H1 (cell line): ENCODE data around the gene MFGE8. TPM values are rescaled to one million over a fixed set of nuclear protein-coding genes. Genes with fewer than 3 reads are reported as not detected.

Experiments used
- CTCF ChIA-PET: fragments of 300-600 bp; sonication (Branson Sonifier 250); formaldehyde crosslinking; loops from one replicate; lab custom pipeline; 2021; ENCODE audit not compliant: partially characterized antibody; lab: Charles Lee
- POLR2A ChIA-PET: fragments of 300-600 bp; sonication (Branson Sonifier 250); formaldehyde crosslinking; loops from one replicate; lab custom pipeline; 2021; ENCODE audit warnings: inconsistent platforms; ENCODE audit not compliant: partially characterized antibody; lab: Charles Lee
- DNase-seq, 2 experiments: peaks; one replicate each; pipeline versions ENCODE4 v3.0.0 to v3.0.0-alpha.2; 2010 to 2022; ENCODE audit warnings: low spot score in 2 of 2, low read depth in 1 of 2, mixed read lengths in 1 of 2
- FAIRE-seq: peaks from 2 replicates; lab custom pipeline; 2011; peaks lifted over from hg19 to GRCh38; lab: Jason Lieb, UNC
- H2AFZ ChIP-seq: 2 replicates; pipeline ENCODE4 v1.8.1; 2012; ENCODE audit warnings: low read length, inconsistent platforms
- H2AK5ac ChIP-seq: 2 replicates; pipeline ENCODE4 v1.6.1; 2013; ENCODE audit warnings: low read depth, low read length
- H2BK120ac ChIP-seq: replicated peaks from 2 replicates; pipeline ENCODE3; 2013; ENCODE audit warnings: low read depth, low read length, inconsistent platforms
- H2BK12ac ChIP-seq: 2 replicates; pipeline ENCODE4 v1.6.1; 2013; ENCODE audit warnings: low read depth, low read length
- H2BK15ac ChIP-seq: 2 replicates; pipeline ENCODE4 v1.6.1; 2013; ENCODE audit warnings: low read length
- H2BK20ac ChIP-seq: 2 replicates; pipeline ENCODE4 v1.6.1; 2013; ENCODE audit warnings: low read length
- H2BK5ac ChIP-seq: 2 replicates; pipeline ENCODE4 v1.6.1; 2013; ENCODE audit warnings: low read depth, low read length
- H3K14ac ChIP-seq: 2 replicates; pipeline ENCODE4 v1.6.1; 2013; ENCODE audit warnings: inconsistent platforms; ENCODE audit not compliant: insufficient read length
- H3K18ac ChIP-seq: 2 replicates; pipeline ENCODE4 v1.6.1; 2013; ENCODE audit warnings: low read length; ENCODE audit errors: extremely low read depth
- H3K23ac ChIP-seq: 2 replicates; pipeline ENCODE4 v1.6.1; 2013; ENCODE audit warnings: inconsistent platforms; ENCODE audit not compliant: insufficient read length
- H3K23me2 ChIP-seq: 2 replicates; pipeline ENCODE4 v1.6.1; 2013; ENCODE audit warnings: low read depth, low read length
- H3K27ac ChIP-seq: 2 replicates; pipeline ENCODE4 v1.6.1; 2011; ENCODE audit warnings: low read depth, low read length, inconsistent platforms
- H3K27me3 ChIP-seq, 4 experiments: replicated peaks in 1 of 4; 1 replicate in 1 of 4; 2 replicates in 3 of 4; pipeline versions ENCODE4 v1.6.1 to v1.8.1; 2011 to 2013; ENCODE audit warnings: low read length in 3 of 4, mild to moderate bottlenecking in 3 of 4, inconsistent platforms in 2 of 4, mixed read lengths in 2 of 4, moderate library complexity in 1 of 4; ENCODE audit not compliant: control insufficient read depth in 3 of 4, insufficient read depth in 3 of 4; ENCODE audit errors: extremely low read depth in 1 of 4
- H3K36me3 ChIP-seq, 4 experiments: 2 replicates each; pipeline versions ENCODE4 v1.6.1 to v1.8.1; 2011 to 2013; ENCODE audit warnings: mild to moderate bottlenecking in 4 of 4, low read length in 3 of 4, moderate library complexity in 2 of 4, control low read depth in 1 of 4, inconsistent platforms in 1 of 4; ENCODE audit not compliant: insufficient read depth in 4 of 4, control insufficient read depth in 2 of 4
- H3K4ac ChIP-seq: replicated peaks from 2 replicates; pipeline ENCODE3; 2013; ENCODE audit warnings: low read length, low read depth, mixed read lengths, inconsistent platforms; ENCODE audit not compliant: insufficient read length
- H3K4me1 ChIP-seq, 4 experiments: replicated peaks in 1 of 4; 1 replicate in 1 of 4; 2 replicates in 3 of 4; pipeline versions ENCODE4 v1.6.1 to v1.8.1; 2011 to 2013; ENCODE audit warnings: low read length in 3 of 4, inconsistent platforms in 2 of 4, mixed read lengths in 1 of 4; ENCODE audit not compliant: insufficient read depth in 4 of 4, control insufficient read depth in 3 of 4
- H3K4me2 ChIP-seq, 2 experiments: 2 replicates each; pipeline versions ENCODE4 v1.6.1 to v1.8.1; 2011 to 2013; ENCODE audit warnings: low read depth in 2 of 2, low read length in 2 of 2, control low read depth in 1 of 2, inconsistent platforms in 1 of 2, mild to moderate bottlenecking in 1 of 2; ENCODE audit not compliant: insufficient read depth in 1 of 2
- H3K4me3 ChIP-seq, 4 experiments: fragments of 200-600, 300-600 bp in 1 of 4; sonication (generic), shearing (Covaris generic), sonication (Bioruptor Twin) in 1 of 4; 2 replicates each; pipeline versions ENCODE4 v1.5.1 to v1.8.1; 2011 to 2016; ENCODE audit warnings: low read length in 4 of 4, low read depth in 3 of 4, control low read depth in 2 of 4, inconsistent platforms in 2 of 4, mild to moderate bottlenecking in 2 of 4, mixed read lengths in 1 of 4, moderate library complexity in 1 of 4; ENCODE audit not compliant: insufficient read depth in 2 of 4; ENCODE audit errors: extremely low read depth in 1 of 4
- H3K56ac ChIP-seq: replicated peaks from 2 replicates; pipeline ENCODE3; 2013; ENCODE audit warnings: low read depth, mild to moderate bottlenecking, mixed read lengths, low read length, inconsistent platforms; ENCODE audit not compliant: insufficient read length
- H3K79me1 ChIP-seq: 2 replicates; pipeline ENCODE4 v1.6.1; 2013; ENCODE audit warnings: low read depth, low read length, control low read depth
- H3K79me2 ChIP-seq, 2 experiments: 2 replicates each; pipeline versions ENCODE4 v1.6.1 to v1.8.1; 2012 to 2013; ENCODE audit warnings: low read length in 2 of 2, mild to moderate bottlenecking in 2 of 2, inconsistent platforms in 1 of 2; ENCODE audit not compliant: insufficient read depth in 2 of 2, control insufficient read depth in 1 of 2
- H3K9ac ChIP-seq, 4 experiments: replicated peaks in 1 of 4; 1 replicate in 1 of 4; 2 replicates in 3 of 4; pipeline versions ENCODE4 v1.6.1 to v1.8.1; 2011 to 2013; ENCODE audit warnings: low read depth in 3 of 4, low read length in 3 of 4, control low read depth in 2 of 4, mild to moderate bottlenecking in 2 of 4, moderate library complexity in 2 of 4, inconsistent platforms in 1 of 4; ENCODE audit errors: extremely low read depth in 1 of 4
- H3K9me3 ChIP-seq, 2 experiments: 2 replicates each; pipeline versions ENCODE4 v1.6.1 to v1.8.1; 2012 to 2013; ENCODE audit warnings: mild to moderate bottlenecking in 2 of 2, moderate library complexity in 2 of 2, control low read depth in 1 of 2, inconsistent platforms in 1 of 2, low read depth in 1 of 2, low read length in 1 of 2, mixed read lengths in 1 of 2; ENCODE audit not compliant: insufficient read depth in 2 of 2
- H4K20me1 ChIP-seq, 2 experiments: replicated peaks in 1 of 2; 2 replicates each; pipeline versions ENCODE3 to v1.8.1; 2011 to 2013; ENCODE audit warnings: inconsistent platforms in 2 of 2, low read length in 2 of 2, mild to moderate bottlenecking in 1 of 2; ENCODE audit not compliant: insufficient read depth in 2 of 2, control insufficient read depth in 1 of 2
- H4K5ac ChIP-seq: 2 replicates; pipeline ENCODE4 v1.6.1; 2013; ENCODE audit warnings: low read length, low read depth, mixed read lengths, inconsistent platforms; ENCODE audit not compliant: insufficient read length
- H4K8ac ChIP-seq: 2 replicates; pipeline ENCODE4 v1.8.0; 2013; ENCODE audit warnings: mild to moderate bottlenecking, moderate library complexity, low read length, inconsistent platforms; ENCODE audit not compliant: insufficient read depth; ENCODE audit errors: extremely low read depth
- H4K91ac ChIP-seq: replicated peaks from 2 replicates; pipeline ENCODE3; 2013; ENCODE audit warnings: low read length, mixed read lengths, inconsistent platforms; ENCODE audit not compliant: insufficient read length
- BCL11A ChIP-seq, 2 experiments: IDR thresholded peaks; one replicate each; pipeline ENCODE4 v1.6.1; 2011; ENCODE audit warnings: low read depth in 2 of 2, low read length in 2 of 2, mild to moderate bottlenecking in 2 of 2
- BRCA1 ChIP-seq: IDR thresholded peaks from 2 replicates; pipeline ENCODE4 v1.6.1; 2012; ENCODE audit warnings: low read depth, low read length, improper control_type of control experiment
- CBX5 ChIP-seq: fragments of 300-800, 300-1000 bp; sonication (generic); IDR thresholded peaks from 2 replicates; pipeline ENCODE4 v1.7.1; 2016; ENCODE audit warnings: antibody characterized with exemption, low read length, low read depth
- CHD1 ChIP-seq: IDR thresholded peaks from 2 replicates; pipeline ENCODE4 v1.6.1; 2012; ENCODE audit warnings: low read depth, low read length, improper control_type of control experiment
- CREB1 ChIP-seq: IDR thresholded peaks from 2 replicates; pipeline ENCODE4 v1.6.1; 2012; ENCODE audit warnings: inconsistent platforms
- FOSL1 ChIP-seq: IDR thresholded peaks from 2 replicates; pipeline ENCODE4 v1.6.1; 2011; ENCODE audit warnings: mild to moderate bottlenecking, low read depth, low read length, moderate library complexity; ENCODE audit not compliant: insufficient read depth
- KDM1A ChIP-seq: fragments of 200-600, 300-600 bp; sonication (generic); IDR thresholded peaks from 2 replicates; pipeline ENCODE4 v1.7.1; 2016; ENCODE audit warnings: mild to moderate bottlenecking, low read length, borderline replicate concordance
- NANOG ChIP-seq: IDR thresholded peaks from 2 replicates; pipeline ENCODE4 v1.6.1; 2011; ENCODE audit warnings: low read length, low read depth, mild to moderate bottlenecking, inconsistent platforms; ENCODE audit not compliant: insufficient read depth, poor library complexity, severe bottlenecking
- SIX5 ChIP-seq: IDR thresholded peaks from 2 replicates; pipeline ENCODE4 v1.6.1; 2011; ENCODE audit warnings: mild to moderate bottlenecking, low read depth, low read length
- SRF ChIP-seq: IDR thresholded peaks from 2 replicates; pipeline ENCODE4 v1.6.1; 2011; ENCODE audit warnings: mild to moderate bottlenecking, low read depth, low read length, moderate library complexity
- TBP ChIP-seq: IDR thresholded peaks from 2 replicates; pipeline ENCODE4 v1.6.1; 2011; ENCODE audit warnings: low read depth, low read length, improper control_type of control experiment
- ZNF274 ChIP-seq: IDR thresholded peaks from 2 replicates; pipeline ENCODE4 v1.7.0; 2012; ENCODE audit warnings: low read length, borderline replicate concordance; ENCODE audit errors: extremely low read depth
- WGBS, 2 experiments: shearing (Covaris generic) in 1 of 2; methylation state at CpG; one replicate each; pipeline versions ENCODE4 v1.1.6 to v1.1.7; 2013 to 2015; ENCODE audit warnings: low lambda C conversion rate in 2 of 2, mixed read lengths in 2 of 2, inconsistent platforms in 1 of 2, low coverage in 1 of 2, missing lambda C conversion rate in 1 of 2; ENCODE audit not compliant: insufficient replicate concordance in 2 of 2, insufficient coverage in 1 of 2, insufficient read length in 1 of 2; ENCODE audit errors: extremely low coverage in 1 of 2, missing lambda C conversion rate in 1 of 2; 5-methylcytosine and 5-hydroxymethylcytosine counted together
- polyA plus RNA-seq, 7 experiments: library from polyadenylated mRNA; depleted of rRNA in 3 of 7; stranded (reverse) in 5 of 7; unstranded in 2 of 7; fragments of >200 nt in 5 of 7; fragments of 200-250 nt in 2 of 7; gene quantifications; 1 replicate in 5 of 7; 2 replicates in 1 of 7; 4 replicates in 1 of 7; pipeline versions ENCODE4 v1.2.1 to v1.2.3, GENCODE V29; 2011 to 2013; ENCODE audit warnings: missing spikeins in 2 of 7, mixed read lengths in 2 of 7
- total RNA-seq: library from RNA; stranded (reverse); fragmentation: NEBNext Ultra II Directional; extraction: Animal tissue kit (Norgen Biotek cat#: 25700); gene quantifications from 2 replicates; pipeline ENCODE4 v1.2.1, GENCODE V29; 2021
- TF ChIP-seq, protein P1 (sequence below): IDR thresholded peaks from 2 replicates; pipeline ENCODE4 v1.6.1; 2012; ENCODE audit warnings: low read length, inconsistent platforms

The MFGE8 gene
- total and polyA plus RNA-seq, 2 of the 8 experiments (the other 6 are each of a cell fraction or from before 2014, with no cell fraction given), result 1,237 to 2,117 TPM

DNA sequence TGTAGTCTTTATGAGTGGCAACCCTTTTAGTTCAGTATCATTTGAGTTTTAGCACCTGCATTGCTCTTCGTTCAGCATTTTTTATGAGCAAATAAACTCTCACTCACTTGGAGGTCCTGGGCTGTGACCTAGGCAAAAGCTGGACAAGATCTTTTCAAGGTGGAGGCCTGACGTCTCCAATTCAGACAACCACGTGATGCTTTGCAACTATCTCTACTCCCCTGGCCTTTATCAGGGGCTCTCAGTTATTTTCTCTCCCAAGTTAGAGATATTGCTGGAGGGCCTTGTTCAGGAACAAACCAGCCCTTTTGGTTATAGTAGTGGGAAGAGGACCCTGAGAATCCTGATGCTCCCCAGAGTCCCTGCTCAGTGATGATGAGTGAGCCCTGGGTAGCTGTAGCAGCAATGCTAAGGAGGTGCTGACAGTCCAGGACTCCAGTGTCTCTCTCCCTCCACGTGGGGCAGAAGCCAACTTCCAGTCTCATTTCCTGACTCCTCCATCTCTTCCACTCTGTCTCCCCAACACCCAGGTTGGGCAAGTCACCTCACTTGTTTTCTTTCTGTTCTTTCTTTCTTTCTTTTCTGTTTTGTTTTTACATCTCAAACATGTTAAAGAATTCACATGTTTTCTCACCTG lies 48.2 kb downstream of the MFGE8 start:
- WGBS, 2 experiments, result 81% methylated on average over 4 of the region's 4 CpGs; no CpG with 5 or more reads in 1 of the 2 experiments
- H3K27ac ChIP-seq, result no peak overlapping the region
- FAIRE-seq (no peak), DNase-seq (no peak)
- no peak overlapping the region for H3K56ac ChIP-seq
- H3K4me2 ChIP-seq, result no peak overlapping the region
- no peaks in the 10 kb centered on the region for H3K79me2 ChIP-seq
- H3K23ac ChIP-seq, result no peak overlapping the region
- CTCF ChIA-PET, result no interaction called here
- no peak overlapping the region for H4K5ac ChIP-seq
- POLR2A ChIA-PET, result no interaction called here
- no peaks in the 10 kb centered on the region for H3K79me1 ChIP-seq
- H2BK5ac ChIP-seq, result no peak overlapping the region
- H3K18ac ChIP-seq, result no peak overlapping the region
- no peak overlapping the region for H3K4me3 ChIP-seq
- H2BK12ac ChIP-seq, result no peak overlapping the region
- H3K4ac ChIP-seq, result no peak overlapping the region
- H3K27me3 ChIP-seq, result no peaks in the 10 kb centered on the region
- H2BK20ac ChIP-seq, result no peak overlapping the region
- H4K8ac ChIP-seq, result no peak overlapping the region
- H4K91ac ChIP-seq, result no peak overlapping the region
- H2BK120ac ChIP-seq, result no peak overlapping the region
- H3K36me3 ChIP-seq, result no peaks in the 10 kb centered on the region
- no peaks in the 10 kb centered on the region for H3K23me2 ChIP-seq
- no peaks in the 10 kb centered on the region for H3K4me1 ChIP-seq
- no peaks in the 10 kb centered on the region for H3K9me3 ChIP-seq
- no peak overlapping the region for H3K14ac ChIP-seq
- H2AK5ac ChIP-seq, result no peak overlapping the region
- H2AFZ ChIP-seq, result no peak overlapping the region
- H3K9ac ChIP-seq, result no peak overlapping the region
- no peak overlapping the region for H2BK15ac ChIP-seq
- H4K20me1 ChIP-seq, result no peaks in the 10 kb centered on the region
- TF ChIP-seq CBX5, result no peak
- TF ChIP-seq SIX5, result no peak
- TF ChIP-seq FOSL1, result no peak
- no peak for TF ChIP-seq TBP
- no peak for TF ChIP-seq BCL11A (IDR thresholded peaks at IDR 0.05; ENCODE audit: low read depth in 2 of 2, low read length in 2 of 2)
- no peak for TF ChIP-seq CHD1
- no peak for TF ChIP-seq SRF
- TF ChIP-seq NANOG, result no peak
- no peak for TF ChIP-seq ZNF274
- no peak for TF ChIP-seq KDM1A
- TF ChIP-seq CREB1, result no peak
- no peak for TF ChIP-seq BRCA1
- TF ChIP-seq, protein P1, sequence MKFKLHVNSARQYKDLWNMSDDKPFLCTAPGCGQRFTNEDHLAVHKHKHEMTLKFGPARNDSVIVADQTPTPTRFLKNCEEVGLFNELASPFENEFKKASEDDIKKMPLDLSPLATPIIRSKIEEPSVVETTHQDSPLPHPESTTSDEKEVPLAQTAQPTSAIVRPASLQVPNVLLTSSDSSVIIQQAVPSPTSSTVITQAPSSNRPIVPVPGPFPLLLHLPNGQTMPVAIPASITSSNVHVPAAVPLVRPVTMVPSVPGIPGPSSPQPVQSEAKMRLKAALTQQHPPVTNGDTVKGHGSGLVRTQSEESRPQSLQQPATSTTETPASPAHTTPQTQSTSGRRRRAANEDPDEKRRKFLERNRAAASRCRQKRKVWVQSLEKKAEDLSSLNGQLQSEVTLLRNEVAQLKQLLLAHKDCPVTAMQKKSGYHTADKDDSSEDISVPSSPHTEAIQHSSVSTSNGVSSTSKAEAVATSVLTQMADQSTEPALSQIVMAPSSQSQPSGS, result no peak
